Mesendoderm (in vitro differentiated cells): ENCODE results near the gene P2RX1.

Experiments used
- DNase-seq: peaks from one replicate; pipeline ENCODE4 v3.0.0; 2013
- H2AK5ac ChIP-seq: 2 replicates; pipeline ENCODE4 v1.6.1; 2013; ENCODE audit warnings: low read length, inconsistent platforms
- H2BK120ac ChIP-seq: 2 replicates; pipeline ENCODE4 v1.6.1; 2013; ENCODE audit warnings: low read depth, mild to moderate bottlenecking, low read length, moderate library complexity, mixed read lengths
- H2BK15ac ChIP-seq: replicated peaks from 2 replicates; pipeline ENCODE4 v1.6.1; 2013; ENCODE audit warnings: low read depth, mild to moderate bottlenecking, moderate library complexity
- H2BK5ac ChIP-seq: 2 replicates; pipeline ENCODE4 v1.6.1; 2013; ENCODE audit warnings: low read length, inconsistent platforms
- H3K18ac ChIP-seq: 2 replicates; pipeline ENCODE4 v1.6.1; 2013; ENCODE audit warnings: mild to moderate bottlenecking, low read length, mixed read lengths
- H3K23ac ChIP-seq: one replicate; pipeline ENCODE4 v1.6.1; 2013; ENCODE audit warnings: low read length
- H3K27ac ChIP-seq: 2 replicates; pipeline ENCODE4 v1.5.1; 2013; ENCODE audit warnings: low read depth, mild to moderate bottlenecking, inconsistent platforms, low read length, moderate library complexity
- H3K27me3 ChIP-seq: 2 replicates; pipeline ENCODE4 v1.6.1; 2013; ENCODE audit warnings: low read length, control low read depth, mild to moderate bottlenecking, inconsistent platforms; ENCODE audit not compliant: insufficient read depth, poor library complexity
- H3K36me3 ChIP-seq: 2 replicates; pipeline ENCODE4 v1.6.1; 2013; ENCODE audit warnings: low read length, inconsistent platforms; ENCODE audit not compliant: control insufficient read depth, insufficient read depth
- H3K4ac ChIP-seq: one replicate; pipeline ENCODE4 v1.6.1; 2013; ENCODE audit warnings: low read depth, mild to moderate bottlenecking, low read length, moderate library complexity
- H3K4me1 ChIP-seq: 2 replicates; pipeline ENCODE4 v1.6.1; 2013; ENCODE audit warnings: low read depth, low read length, inconsistent platforms; ENCODE audit not compliant: control insufficient read depth
- H3K4me2 ChIP-seq: 2 replicates; pipeline ENCODE4 v1.6.1; 2013; ENCODE audit warnings: low read length
- H3K4me3 ChIP-seq: 2 replicates; pipeline ENCODE4 v1.5.1; 2013; ENCODE audit warnings: mild to moderate bottlenecking, low read length
- H3K56ac ChIP-seq: one replicate; pipeline ENCODE4 v1.6.1; 2013; ENCODE audit warnings: low read length
- H3K79me1 ChIP-seq: 2 replicates; pipeline ENCODE4 v1.6.1; 2013; ENCODE audit warnings: low read length, inconsistent platforms
- H3K79me2 ChIP-seq: 2 replicates; pipeline ENCODE4 v1.6.1; 2013; ENCODE audit warnings: mild to moderate bottlenecking, low read length; ENCODE audit not compliant: control insufficient read depth, insufficient read depth
- H3K9ac ChIP-seq: 2 replicates; pipeline ENCODE4 v1.6.1; 2013; ENCODE audit warnings: low read length, inconsistent platforms
- H4K5ac ChIP-seq: one replicate; pipeline ENCODE4 v1.6.1; 2013; ENCODE audit warnings: low read length
- H4K8ac ChIP-seq: one replicate; pipeline ENCODE4 v1.6.1; 2013; ENCODE audit warnings: low read depth, mild to moderate bottlenecking, control low read depth, low read length, moderate library complexity
- WGBS: extraction: QIAGEN DNeasy Blood & Tissue Kit; methylation state at CpG from one replicate; pipeline ENCODE4 v1.1.7; 2013; ENCODE audit warnings: low lambda C conversion rate, missing lambda C conversion rate; ENCODE audit not compliant: insufficient coverage; ENCODE audit errors: extremely low coverage; 5-methylcytosine and 5-hydroxymethylcytosine counted together

The P2RX1 gene

DNA sequence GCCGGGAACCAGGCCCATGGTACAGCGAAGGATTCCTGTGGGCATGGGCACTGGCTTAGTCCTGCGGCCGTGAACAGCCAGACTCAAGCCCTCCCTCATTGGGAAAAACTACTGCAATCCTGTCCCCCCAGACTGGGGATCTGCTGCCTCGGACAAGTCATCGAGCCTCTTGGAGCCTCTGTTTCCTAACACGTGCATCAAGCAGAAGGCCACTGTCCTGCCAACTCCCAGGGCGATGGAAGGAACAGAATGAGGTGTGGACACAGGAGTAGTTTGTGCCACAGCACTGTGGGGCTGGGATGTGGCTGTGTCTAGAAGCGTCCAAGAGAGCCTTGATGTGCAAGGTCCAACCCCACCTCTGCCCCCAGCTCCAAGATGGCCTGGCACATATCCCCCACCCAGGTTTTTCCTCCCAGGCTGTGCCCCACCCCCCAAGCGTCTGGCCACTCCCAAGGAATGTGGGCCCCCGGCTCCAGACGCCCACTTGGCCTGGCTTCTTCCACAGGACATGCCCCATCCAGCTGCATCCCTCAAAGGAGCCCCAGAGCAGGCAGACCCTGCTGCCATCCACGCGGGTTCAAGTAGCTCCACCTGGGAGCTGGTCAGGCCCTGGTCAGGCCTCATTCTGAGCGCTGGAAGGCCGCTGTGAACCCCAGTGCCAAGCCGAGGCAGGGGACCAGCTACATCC lies 26.8 kb downstream of the P2RX1 start:
- H3K27ac ChIP-seq: no peak overlapping the region
- no peak overlapping the region for H3K4me3 ChIP-seq
- peaks cover 8% of the 10 kb centered on the region for H3K4me1 ChIP-seq
- H3K18ac ChIP-seq: no peak overlapping the region
- no peak for DNase-seq
- no peaks in the 10 kb centered on the region for H3K79me1 ChIP-seq
- no peak overlapping the region for H3K4me2 ChIP-seq
- H4K8ac ChIP-seq: no peak overlapping the region
- H3K79me2 ChIP-seq: no peaks in the 10 kb centered on the region
- H3K27me3 ChIP-seq: no peaks in the 10 kb centered on the region
- H2BK120ac ChIP-seq: no peak overlapping the region
- peak overlapping the region; percentile 22 for H3K56ac ChIP-seq
- H2BK5ac ChIP-seq: no peak overlapping the region
- no CpG with 5 or more reads among the region's 17 CpGs for WGBS
- H2BK15ac ChIP-seq: no peak overlapping the region
- no peak overlapping the region for H2AK5ac ChIP-seq
- H3K36me3 ChIP-seq: no peaks in the 10 kb centered on the region
- H3K4ac ChIP-seq: no peak overlapping the region
- H4K5ac ChIP-seq: no peak overlapping the region
- H3K23ac ChIP-seq: no peak overlapping the region
- no peak overlapping the region for H3K9ac ChIP-seq

GRCh38 chr17:3888343-3889171 lies 27.7 kb downstream of the P2RX1 start:
- H3K9ac ChIP-seq: no peak overlapping the region
- H3K79me1 ChIP-seq: no peaks in the 10 kb centered on the region
- H3K79me2 ChIP-seq: no peaks in the 10 kb centered on the region
- H4K5ac ChIP-seq: no peak overlapping the region
- H3K4me2 ChIP-seq: no peak overlapping the region
- H2AK5ac ChIP-seq: no peak overlapping the region
- no peak overlapping the region for H2BK5ac ChIP-seq
- DNase-seq: peak; percentile 81
- no peak overlapping the region for H3K4ac ChIP-seq
- no peaks in the 10 kb centered on the region for H3K36me3 ChIP-seq
- H3K27me3 ChIP-seq: no peaks in the 10 kb centered on the region
- H3K23ac ChIP-seq: no peak overlapping the region
- H3K4me1 ChIP-seq: peaks cover 4% of the 10 kb centered on the region
- no peak overlapping the region for H2BK15ac ChIP-seq
- H4K8ac ChIP-seq: no peak overlapping the region
- H2BK120ac ChIP-seq: no peak overlapping the region
- peak overlapping the region; percentile 67 for H3K56ac ChIP-seq
- no peak overlapping the region for H3K27ac ChIP-seq
- no peak overlapping the region for H3K4me3 ChIP-seq
- no peak overlapping the region for H3K18ac ChIP-seq
- no CpG with 5 or more reads among the region's 50 CpGs for WGBS

- H3K79me2 ChIP-seq: no peaks in the 10 kb centered on the region
- DNase-seq: peak; percentile 28
- H4K8ac ChIP-seq: no peak overlapping the region
- H2BK120ac ChIP-seq: no peak overlapping the region
- H2AK5ac ChIP-seq: no peak overlapping the region
- H2BK5ac ChIP-seq: no peak overlapping the region
- no peak overlapping the region for H4K5ac ChIP-seq
- no peak overlapping the region for H3K9ac ChIP-seq
- no peak overlapping the region for H3K18ac ChIP-seq
- no peak overlapping the region for H3K23ac ChIP-seq
- no peaks in the 10 kb centered on the region for H3K79me1 ChIP-seq
- no peak overlapping the region for H2BK15ac ChIP-seq
- no peak overlapping the region for H3K4me2 ChIP-seq
- no peaks in the 10 kb centered on the region for H3K36me3 ChIP-seq
- H3K27me3 ChIP-seq: no peaks in the 10 kb centered on the region
- H3K56ac ChIP-seq: no peak overlapping the region
- H3K4me3 ChIP-seq: no peak overlapping the region
- peaks cover 2% of the 10 kb centered on the region for H3K4me1 ChIP-seq
- no peak overlapping the region for H3K27ac ChIP-seq
- no CpG with 5 or more reads among the region's 9 CpGs for WGBS
- no peak overlapping the region for H3K4ac ChIP-seq
Observed at GRCh38 chr17:3887804-3888203, 28.5 kb downstream of the P2RX1 start.

DNA sequence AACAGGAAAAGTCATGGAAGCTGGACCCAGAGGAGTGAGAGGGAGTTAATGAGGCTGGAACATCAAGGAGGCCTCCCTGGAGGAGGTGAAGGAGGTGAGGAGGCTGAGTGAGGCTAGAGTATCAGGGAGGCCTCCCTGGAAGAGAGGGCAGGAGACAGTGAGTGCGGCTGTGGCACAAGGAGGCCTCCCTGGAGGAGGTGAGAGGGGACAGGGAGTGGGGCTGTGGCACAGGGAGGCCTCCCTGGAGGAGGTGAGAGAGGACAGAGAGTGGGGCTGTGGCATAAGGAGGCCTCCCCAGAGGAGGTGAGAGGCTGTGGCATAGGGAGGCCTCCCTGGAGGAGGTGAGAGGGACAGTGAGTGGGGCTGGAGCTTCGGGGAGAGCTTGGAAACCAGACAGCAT lies 28.9 kb downstream of the P2RX1 start:
- Histone ChIP-seq H3K36me3 (no peaks in the 10 kb centered on the region), H3K23ac (no peak overlapping the region), H2AK5ac (no peak overlapping the region), H2BK120ac (no peak overlapping the region), H3K56ac (no peak overlapping the region), H3K18ac (no peak overlapping the region), H3K79me2 (no peaks in the 10 kb centered on the region), H3K4me2 (no peak overlapping the region), H2BK15ac (no peak overlapping the region), H3K79me1 (no peaks in the 10 kb centered on the region), H4K8ac (no peak overlapping the region), H3K4me1 (peaks cover 2% of the 10 kb centered on the region), H3K4ac (no peak overlapping the region), H4K5ac (no peak overlapping the region), H3K27me3 (no peaks in the 10 kb centered on the region), H3K9ac (no peak overlapping the region), H2BK5ac (no peak overlapping the region), H3K4me3 (no peak overlapping the region), H3K27ac (no peak overlapping the region)
- no peak for DNase-seq
- no CpG with 5 or more reads among the region's 2 CpGs for WGBS

GRCh38 chr17:3886776-3887175 lies 29.5 kb downstream of the P2RX1 start:
- Histone ChIP-seq H3K4me2 (no peak overlapping the region), H3K79me1 (no peaks in the 10 kb centered on the region), H2BK120ac (no peak overlapping the region), H2BK15ac (no peak overlapping the region), H2BK5ac (no peak overlapping the region), H3K79me2 (no peaks in the 10 kb centered on the region), H3K18ac (no peak overlapping the region), H3K36me3 (no peaks in the 10 kb centered on the region), H4K8ac (no peak overlapping the region), H3K4me3 (no peak overlapping the region), H3K27ac (no peak overlapping the region), H4K5ac (no peak overlapping the region), H3K4me1 (peaks cover under 1% of the 10 kb centered on the region), H3K27me3 (no peaks in the 10 kb centered on the region), H3K56ac (no peak overlapping the region), H2AK5ac (no peak overlapping the region), H3K23ac (no peak overlapping the region), H3K4ac (no peak overlapping the region), H3K9ac (no peak overlapping the region)
- DNase-seq: no peak
- no CpG with 5 or more reads among the region's 10 CpGs for WGBS
